Suppressor macrophage (primary cell): ENCODE measurements around the gene FAM193B.
"Not testable (repeated sequence)": the region's sequence is repeated elsewhere in the genome, so short reads cannot be mapped to it uniquely, and the experiment has no call there.

Experiments used
- DNase-seq, 4 experiments: peaks; one replicate each; pipeline ENCODE4 v3.0.0-alpha.2; 2020 to 2022

FAM193B gene

GRCh38 chr5:177486256-177486655 is 68.1 kb downstream of the FAM193B start:
- DNase-seq = no peak

GRCh38 chr5:177485753-177486152 is 68.6 kb downstream of the FAM193B start:
- not testable (repeated sequence) for DNase-seq

GRCh38 chr5:177484902-177485549 is 69.3 kb downstream of the FAM193B start:
- peak in 1 of 4 experiments; percentile 1 for DNase-seq

GRCh38 chr5:177483994-177484901 is 70.1 kb downstream of the FAM193B start:
- peak in 1 of 4 experiments; percentile 2 for DNase-seq

GRCh38 chr5:177483042-177483441 is 71.3 kb downstream of the FAM193B start:
- peak in 1 of 4 experiments; percentile 1 for DNase-seq

GRCh38 chr5:177482359-177482795 is 72.0 kb downstream of the FAM193B start:
- DNase-seq = peak in 1 of 4 experiments; percentile 1

GRCh38 chr5:177479774-177480173 is 74.6 kb downstream of the FAM193B start:
- peak; percentile 53 to 76 (median 71) for DNase-seq

GRCh38 chr5:177478711-177479646 is 75.4 kb downstream of the FAM193B start:
- peak; percentile 84 to 91 (median 90) for DNase-seq

GRCh38 chr5:177477701-177478477 is 76.5 kb downstream of the FAM193B start:
- DNase-seq = no peak

GRCh38 chr5:177476531-177477233 is 77.7 kb downstream of the FAM193B start:
- DNase-seq = peak in 1 of 4 experiments; percentile 47

GRCh38 chr5:177475563-177476427 is 78.6 kb downstream of the FAM193B start:
- no peak for DNase-seq

GRCh38 chr5:177474846-177475562 is 79.4 kb downstream of the FAM193B start:
- peak in 2 of 4 experiments; percentile 37 to 55 for DNase-seq

GRCh38 chr5:177474002-177474476 is 80.3 kb downstream of the FAM193B start:
- DNase-seq = no peak

- peak in 1 of 4 experiments; percentile 56 for DNase-seq
Measured at GRCh38 chr5:177473443-177474001, 80.8 kb downstream of the FAM193B start, which contains the start of gene DBN1. Gene DBN1 (minus strand): TSS chr5:177473634. CDS start chr5:177473521, 113 bp downstream.

- peak in 1 of 4 experiments; percentile 42 for DNase-seq
Measured at GRCh38 chr5:177472460-177473442, 81.6 kb downstream of the FAM193B start.

- DNase-seq = no peak
Measured at GRCh38 chr5:177471610-177472356, 82.6 kb downstream of the FAM193B start.
